Mesodermal cell (in vitro differentiated cells): ENCODE measurements around the gene RALA.

ENCODE experiments used
- H3K27ac ChIP-seq: 2 replicates; pipeline ENCODE4 v1.7.0; 2013; ENCODE audit warnings: mild to moderate bottlenecking, low read depth, low read length, moderate library complexity; ENCODE audit not compliant: severe bottlenecking
- H3K36me3 ChIP-seq: 2 replicates; pipeline ENCODE4 v1.7.1; 2013; ENCODE audit warnings: mild to moderate bottlenecking, low read length, moderate library complexity; ENCODE audit not compliant: control insufficient read depth, insufficient read depth
- H3K4me1 ChIP-seq: one replicate; pipeline ENCODE4 v1.7.1; 2013; ENCODE audit warnings: mild to moderate bottlenecking, low read length; ENCODE audit not compliant: insufficient read depth, control insufficient read depth, poor library complexity, severe bottlenecking
- H3K4me3 ChIP-seq: 2 replicates; pipeline ENCODE4 v1.7.0; 2013; ENCODE audit warnings: low read length, control low read depth, mild to moderate bottlenecking; ENCODE audit not compliant: insufficient read depth, poor library complexity, severe bottlenecking; ENCODE audit errors: extremely low read depth
- H3K9me3 ChIP-seq: 2 replicates; pipeline ENCODE4 v1.7.1; 2013; ENCODE audit warnings: mild to moderate bottlenecking, low read length, moderate library complexity; ENCODE audit not compliant: control insufficient read depth
- WGBS, 2 experiments: methylation state at CpG; one replicate each; pipeline ENCODE4 v1.1.5; 2013; ENCODE audit warnings: missing lambda C conversion rate in 2 of 2; ENCODE audit not compliant: insufficient coverage in 2 of 2; 5-methylcytosine and 5-hydroxymethylcytosine counted together

RALA gene

GRCh38 chr7:39624442-39624807, 1.1 kb downstream of the RALA start:
- Histone ChIP-seq H3K4me3 (peak overlapping the region; percentile 92), H3K36me3 (peaks cover 12% of the 10 kb centered on the region), H3K9me3 (no peaks in the 10 kb centered on the region), H3K27ac (peak overlapping the region; percentile 98), H3K4me1 (peaks cover 36% of the 10 kb centered on the region)
- WGBS, 2 experiments, result 0 to 5% methylated on average over 4 of the region's 7 CpGs

DNA sequence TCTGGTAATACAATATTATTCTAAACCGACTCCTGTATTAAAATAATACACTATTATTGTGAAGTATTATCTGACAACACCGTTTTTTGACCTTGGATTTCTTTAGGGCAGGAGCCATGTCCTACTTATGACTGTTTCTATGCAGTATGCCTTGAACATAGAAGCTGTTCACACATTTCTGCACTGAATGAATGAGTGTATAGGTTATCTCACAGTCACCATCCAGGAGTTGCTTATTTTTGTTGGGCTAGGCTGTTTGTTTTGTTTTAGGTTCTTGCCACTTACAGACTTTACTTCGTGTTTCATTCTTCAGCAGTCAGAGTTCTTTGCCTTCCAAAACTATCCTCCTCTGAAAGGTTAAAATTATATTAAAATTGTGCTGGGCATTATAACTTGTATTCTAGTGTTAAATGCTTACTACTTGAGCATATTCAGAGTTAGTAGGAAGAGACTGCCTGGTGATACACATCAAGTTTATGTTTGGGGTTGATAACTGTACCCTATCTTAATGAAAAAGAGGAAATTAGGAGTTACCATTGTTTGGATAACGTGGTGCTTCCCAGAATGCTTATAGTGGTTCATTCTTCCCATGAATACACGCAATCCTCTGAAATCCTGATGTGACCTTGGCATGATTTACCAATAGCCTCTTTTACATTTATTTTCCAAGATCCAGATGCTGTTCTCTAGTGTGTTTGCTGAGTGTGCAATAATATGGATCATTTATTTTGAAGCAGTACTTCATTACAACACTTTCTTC, 1.7 kb downstream of the RALA start:
- peaks cover 18% of the 10 kb centered on the region for H3K36me3 ChIP-seq
- peaks cover 36% of the 10 kb centered on the region for H3K4me1 ChIP-seq
- 86% methylated on average over 1 of the region's 5 CpGs; no CpG with 5 or more reads in 1 of the 2 experiments for whole genome bisulfite sequencing, 2 experiments
- H3K9me3 ChIP-seq, result no peaks in the 10 kb centered on the region
- H3K4me3 ChIP-seq, result peak overlapping the region; percentile 92
- no peak overlapping the region for H3K27ac ChIP-seq

DNA sequence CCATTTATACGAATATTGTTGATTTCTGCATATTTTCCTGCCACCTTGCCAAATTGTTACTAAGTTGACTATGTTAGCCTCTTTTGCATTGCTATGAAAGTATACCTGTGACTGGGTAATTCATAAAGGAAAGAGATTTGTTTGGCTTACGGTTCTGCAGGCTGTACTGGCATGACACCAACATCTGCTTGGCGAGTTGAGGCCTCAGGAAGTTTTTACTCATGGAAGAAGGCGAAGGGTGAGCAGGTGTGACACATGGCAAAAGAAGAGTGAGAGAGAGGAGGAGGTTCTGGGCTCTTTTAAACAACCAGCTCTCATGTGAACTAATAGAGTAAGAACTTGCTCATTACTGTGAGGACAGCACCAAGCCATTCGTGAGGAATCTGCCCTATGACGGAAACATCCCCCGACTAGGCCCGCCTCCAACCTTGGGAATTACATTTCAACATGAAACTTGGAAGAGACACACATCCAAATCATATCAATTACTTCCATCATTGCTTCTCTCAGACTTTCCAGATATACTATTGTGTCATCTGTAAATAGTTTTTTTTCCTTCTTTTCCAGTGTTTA, 8.4 kb downstream of the RALA start:
- 96 to 100% methylated on average over 5 to 7 of the region's 8 CpGs for WGBS, 2 experiments
- no peaks in the 10 kb centered on the region for H3K9me3 ChIP-seq
- H3K27ac ChIP-seq, result no peak overlapping the region
- no peak overlapping the region for H3K4me3 ChIP-seq
- H3K36me3 ChIP-seq, result peaks cover 73% of the 10 kb centered on the region
- peaks cover 16% of the 10 kb centered on the region for H3K4me1 ChIP-seq

DNA sequence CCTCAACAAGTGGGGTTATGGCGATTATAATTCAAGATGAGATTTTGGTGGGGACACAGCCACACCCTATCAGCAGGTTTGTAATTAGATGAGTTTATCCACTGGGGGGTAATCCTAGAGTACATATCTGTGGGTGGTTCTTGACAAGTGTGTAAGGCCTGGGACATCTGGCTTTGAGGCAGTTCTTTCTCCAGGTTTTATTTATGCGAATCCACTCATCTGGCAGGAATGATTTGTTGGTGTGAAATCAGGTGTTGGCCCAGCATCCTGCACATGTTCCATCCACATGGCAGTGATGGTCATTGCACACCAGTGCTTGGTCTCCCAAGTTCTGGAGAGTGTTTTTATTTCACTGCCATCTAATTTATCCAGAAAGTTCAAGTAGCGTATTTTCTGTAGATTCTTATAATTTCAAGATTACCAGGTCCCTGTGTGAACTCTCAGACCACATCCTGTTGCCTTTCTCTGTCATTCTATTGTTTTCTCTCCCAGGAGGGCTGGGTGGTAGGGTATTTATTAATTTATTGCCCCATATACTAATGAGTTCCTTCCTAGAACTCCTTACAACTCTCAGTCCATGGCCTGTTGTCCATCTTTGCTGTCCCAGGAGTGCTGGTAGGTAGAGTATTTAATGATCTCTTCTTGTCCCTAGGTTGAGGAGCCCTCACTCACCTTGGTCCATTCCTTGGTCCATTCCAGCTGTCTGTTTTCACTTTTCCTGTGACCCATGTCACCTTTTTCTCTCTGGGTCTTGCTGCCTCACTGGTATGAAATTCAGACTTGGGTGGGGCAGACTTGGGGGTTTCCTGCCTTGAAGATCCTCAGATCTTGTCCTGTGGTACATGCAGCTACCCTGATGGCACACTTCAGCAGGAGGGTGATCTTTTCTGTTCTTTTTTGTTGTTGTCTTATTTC, 10.4 kb downstream of the RALA start:
- WGBS, 2 experiments, result 100% methylated on average over 1 of the region's 3 CpGs; no CpG with 5 or more reads in 1 of the 2 experiments
- Histone ChIP-seq H3K9me3 (no peaks in the 10 kb centered on the region), H3K4me1 (no peaks in the 10 kb centered on the region), H3K27ac (no peak overlapping the region), H3K4me3 (no peak overlapping the region), H3K36me3 (peaks cover 90% of the 10 kb centered on the region)

DNA sequence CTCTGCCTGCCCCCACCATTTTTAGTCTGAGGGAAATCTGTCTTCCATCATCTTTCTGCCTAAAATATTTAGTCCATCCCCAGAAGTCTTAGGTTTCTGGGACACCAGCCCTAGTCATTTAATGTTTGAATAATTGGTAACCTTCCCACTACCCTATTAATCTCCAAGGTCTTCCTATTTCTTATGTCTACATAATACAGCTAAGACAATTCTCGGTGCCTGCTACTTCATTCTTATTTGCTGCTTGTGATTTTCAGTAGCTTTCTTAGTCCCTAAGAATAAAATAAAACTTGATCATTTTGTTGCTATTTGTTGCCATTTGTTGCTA, 11.1 kb downstream of the RALA start:
- Histone ChIP-seq H3K9me3 (no peaks in the 10 kb centered on the region), H3K27ac (no peak overlapping the region), H3K36me3 (peaks cover 94% of the 10 kb centered on the region), H3K4me3 (no peak overlapping the region), H3K4me1 (no peaks in the 10 kb centered on the region)
- WGBS, 2 experiments, result no CpG with 5 or more reads among the region's 1 CpG

DNA sequence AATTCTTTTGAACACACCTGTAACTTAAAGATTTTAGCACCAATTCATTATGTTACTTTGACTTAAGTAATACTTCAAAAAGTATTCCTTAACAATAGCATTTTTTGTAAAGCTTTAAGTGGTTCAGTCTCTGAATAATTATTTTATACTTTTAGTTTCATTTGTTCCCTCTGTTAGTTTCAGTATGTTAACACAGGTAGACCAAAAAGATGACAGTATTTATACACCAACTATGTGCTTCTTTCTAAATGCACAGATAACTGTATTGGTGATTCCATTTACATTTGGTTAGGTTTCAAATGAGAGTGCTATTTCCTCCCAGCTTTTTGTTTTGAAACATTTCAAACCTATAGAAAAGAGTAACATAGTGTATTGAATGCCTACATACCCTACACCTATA, 14.0 kb downstream of the RALA start:
- H3K4me1 ChIP-seq, result no peaks in the 10 kb centered on the region
- H3K4me3 ChIP-seq, result no peak overlapping the region
- H3K27ac ChIP-seq, result no peak overlapping the region
- H3K36me3 ChIP-seq, result peaks cover 73% of the 10 kb centered on the region
- no peaks in the 10 kb centered on the region for H3K9me3 ChIP-seq

DNA sequence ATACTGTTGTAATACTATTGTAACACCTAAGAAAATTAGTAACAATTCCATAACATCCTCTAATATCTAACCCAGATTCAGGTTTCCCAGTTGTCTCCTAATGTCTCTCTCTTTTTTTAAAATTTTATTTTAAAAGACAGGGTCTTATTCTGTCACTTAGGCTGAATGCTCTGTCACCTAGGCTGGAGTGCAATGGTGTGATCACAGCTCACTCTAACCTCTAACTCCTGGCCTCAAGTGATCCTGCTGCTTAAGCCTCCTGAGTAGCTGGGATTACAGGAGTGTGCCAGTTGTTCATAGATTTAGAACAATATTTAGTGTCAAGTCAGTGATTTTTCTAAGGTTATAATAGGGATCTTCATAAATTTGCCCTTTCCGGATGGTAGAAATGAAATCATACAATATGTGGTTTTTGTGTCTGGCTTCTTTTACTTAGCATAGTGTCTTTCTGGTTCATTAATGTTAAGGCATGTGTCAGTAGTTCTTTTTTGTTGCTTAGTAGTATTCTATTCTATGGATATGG, 14.7 kb downstream of the RALA start:
- Histone ChIP-seq H3K4me3 (no peak overlapping the region), H3K36me3 (peaks cover 67% of the 10 kb centered on the region)
- 100% methylated on average over 1 of the region's 1 CpG; no CpG with 5 or more reads in 1 of the 2 experiments for WGBS, 2 experiments

GRCh38 chr7:39642896-39643295, 19.5 kb downstream of the RALA start:
- peaks cover 38% of the 10 kb centered on the region for H3K36me3 ChIP-seq
- H3K9me3 ChIP-seq, result no peaks in the 10 kb centered on the region
- no peak overlapping the region for H3K4me3 ChIP-seq
- H3K27ac ChIP-seq, result no peak overlapping the region
- no peaks in the 10 kb centered on the region for H3K4me1 ChIP-seq

More for the DNA sequence above, 14.7 kb downstream of the RALA start:
- Histone ChIP-seq H3K4me1 (no peaks in the 10 kb centered on the region), H3K9me3 (no peaks in the 10 kb centered on the region), H3K27ac (no peak overlapping the region)

- Histone ChIP-seq H3K36me3 (peaks cover 38% of the 10 kb centered on the region), H3K4me1 (no peaks in the 10 kb centered on the region), H3K27ac (no peak overlapping the region), H3K9me3 (no peaks in the 10 kb centered on the region), H3K4me3 (no peak overlapping the region)
- no CpG with 5 or more reads among the region's 1 CpG for WGBS, 2 experiments
Measured at GRCh38 chr7:39644170-39644569, 20.8 kb downstream of the RALA start.

- Histone ChIP-seq H3K4me3 (no peak overlapping the region), H3K36me3 (peaks cover 34% of the 10 kb centered on the region), H3K9me3 (no peaks in the 10 kb centered on the region), H3K27ac (no peak overlapping the region), H3K4me1 (no peaks in the 10 kb centered on the region)
- WGBS, 2 experiments, result 90 to 92% methylated on average over 2 to 3 of the region's 5 CpGs
Measured at GRCh38 chr7:39645482-39646407, 22.4 kb downstream of the RALA start.
